Measurements from ENCODE around the gene CDH8. TPM values are rescaled to one million over a fixed set of nuclear protein-coding genes. Genes with fewer than 3 reads are reported as not detected.

Gene CDH8
- total RNA-seq, 1 experiment from 2014 or later: not detected

- CTCF ChIA-PET: no interaction called here
- intact Hi-C loops (cut with micrococcal nuclease; ENCODE audit: unreplicated experiment): no loop called here
- no TSS peak for BruUV-seq (replicated peaks)
Observed at GRCh38 chr16:62060089-62060488, 23.9 kb upstream of the CDH8 start.

GRCh38 chr16:62059527-62059926 is 23.3 kb upstream of the CDH8 start:
- H3K4me1 Mint-ChIP-seq (ENCODE audit: low read depth, unreplicated experiment): no peaks in the 10 kb centered on the region
- no peak overlapping the region for H3K27ac Mint-ChIP-seq (ENCODE audit: unreplicated experiment)
- CTCF ChIA-PET: no interaction called here
- H3K27me3 Mint-ChIP-seq (ENCODE audit: unreplicated experiment): no peaks in the 10 kb centered on the region
- no peak overlapping the region for H3K4me3 Mint-ChIP-seq (ENCODE audit: low read depth, unreplicated experiment)
- DNase-seq: no peak
- no TSS peak for BruUV-seq (replicated peaks)
- intact Hi-C loops (cut with micrococcal nuclease; ENCODE audit: unreplicated experiment): no loop called here
- H3K36me3 Mint-ChIP-seq (ENCODE audit: insufficient read depth, unreplicated experiment): no peaks in the 10 kb centered on the region
- peaks cover 6% of the 10 kb centered on the region for H3K9me3 Mint-ChIP-seq (ENCODE audit: low read depth, unreplicated experiment)
- TF ChIP-seq CTCF (IDR thresholded peaks at IDR 0.05; ENCODE audit: unreplicated experiment): no peak

More at GRCh38 chr16:62060089-62060488, 23.9 kb upstream of the CDH8 start:
- no peak for DNase-seq
- H3K36me3 Mint-ChIP-seq (ENCODE audit: insufficient read depth, unreplicated experiment): no peaks in the 10 kb centered on the region
- peaks cover 6% of the 10 kb centered on the region for H3K9me3 Mint-ChIP-seq (ENCODE audit: low read depth, unreplicated experiment)
- no peak overlapping the region for H3K4me3 Mint-ChIP-seq (ENCODE audit: low read depth, unreplicated experiment)
- TF ChIP-seq CTCF (IDR thresholded peaks at IDR 0.05; ENCODE audit: unreplicated experiment): no peak
- no peaks in the 10 kb centered on the region for H3K27me3 Mint-ChIP-seq (ENCODE audit: unreplicated experiment)
- H3K27ac Mint-ChIP-seq (ENCODE audit: unreplicated experiment): no peak overlapping the region
- H3K4me1 Mint-ChIP-seq (ENCODE audit: low read depth, unreplicated experiment): no peaks in the 10 kb centered on the region

DNA sequence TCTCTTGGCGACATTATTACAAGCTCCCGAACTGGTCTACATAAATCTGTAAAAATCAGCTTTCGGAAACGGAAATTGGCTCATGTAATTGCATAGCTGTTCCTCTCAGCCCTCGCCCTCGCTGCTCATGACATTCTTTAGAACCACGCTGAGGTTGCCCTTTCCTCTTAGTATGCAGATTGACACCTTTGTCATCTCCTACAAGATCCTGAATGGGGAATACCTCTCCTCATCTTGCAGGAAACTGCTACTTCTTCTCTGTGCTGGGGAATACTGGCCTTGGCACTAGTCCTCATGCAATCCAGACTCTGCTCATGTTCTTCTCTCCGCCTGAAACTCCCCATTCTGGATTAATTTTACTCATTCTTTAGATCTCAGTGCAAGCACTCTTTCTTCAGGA is 22.2 kb upstream of the CDH8 start:
- no peak for TF ChIP-seq CTCF (IDR thresholded peaks at IDR 0.05; ENCODE audit: unreplicated experiment)
- CTCF ChIA-PET: no interaction called here
- Mint-ChIP-seq H3K27ac (ENCODE audit: unreplicated experiment) (no peak overlapping the region), H3K4me3 (ENCODE audit: low read depth, unreplicated experiment) (no peak overlapping the region), H3K27me3 (ENCODE audit: unreplicated experiment) (no peaks in the 10 kb centered on the region), H3K9me3 (ENCODE audit: low read depth, unreplicated experiment) (peaks cover 6% of the 10 kb centered on the region), H3K36me3 (ENCODE audit: insufficient read depth, unreplicated experiment) (no peaks in the 10 kb centered on the region), H3K4me1 (ENCODE audit: low read depth, unreplicated experiment) (no peaks in the 10 kb centered on the region)
- intact Hi-C loops (cut with micrococcal nuclease; ENCODE audit: unreplicated experiment): no loop called here
- no peak for DNase-seq
- BruUV-seq (replicated peaks): no TSS peak

GRCh38 chr16:62051942-62052341 is 15.7 kb upstream of the CDH8 start:
- peaks cover 9% of the 10 kb centered on the region for H3K9me3 Mint-ChIP-seq (ENCODE audit: low read depth, unreplicated experiment)
- no TSS peak for BruUV-seq (replicated peaks)
- no peaks in the 10 kb centered on the region for H3K36me3 Mint-ChIP-seq (ENCODE audit: insufficient read depth, unreplicated experiment)
- DNase-seq: no peak
- CTCF ChIA-PET: no interaction called here
- no peaks in the 10 kb centered on the region for H3K4me1 Mint-ChIP-seq (ENCODE audit: low read depth, unreplicated experiment)
- no peak overlapping the region for H3K27ac Mint-ChIP-seq (ENCODE audit: unreplicated experiment)
- intact Hi-C loops (cut with micrococcal nuclease; ENCODE audit: unreplicated experiment): no loop called here
- H3K4me3 Mint-ChIP-seq (ENCODE audit: low read depth, unreplicated experiment): no peak overlapping the region
- H3K27me3 Mint-ChIP-seq (ENCODE audit: unreplicated experiment): no peaks in the 10 kb centered on the region
- TF ChIP-seq CTCF (IDR thresholded peaks at IDR 0.05; ENCODE audit: unreplicated experiment): no peak

- Mint-ChIP-seq H3K4me3 (ENCODE audit: low read depth, unreplicated experiment) (no peak overlapping the region), H3K27ac (ENCODE audit: unreplicated experiment) (no peak overlapping the region), H3K36me3 (ENCODE audit: insufficient read depth, unreplicated experiment) (no peaks in the 10 kb centered on the region), H3K4me1 (ENCODE audit: low read depth, unreplicated experiment) (no peaks in the 10 kb centered on the region), H3K9me3 (ENCODE audit: low read depth, unreplicated experiment) (peaks cover 9% of the 10 kb centered on the region), H3K27me3 (ENCODE audit: unreplicated experiment) (no peaks in the 10 kb centered on the region)
- DNase-seq: no peak
- CTCF ChIA-PET: no interaction called here
- no TSS peak for BruUV-seq (replicated peaks)
- no peak for TF ChIP-seq CTCF (IDR thresholded peaks at IDR 0.05; ENCODE audit: unreplicated experiment)
- intact Hi-C loops (cut with micrococcal nuclease; ENCODE audit: unreplicated experiment): no loop called here
Observed at GRCh38 chr16:62050793-62051192, 14.6 kb upstream of the CDH8 start.

Data from Calu3 (cell line).